Neural cell (in vitro differentiated cells): ENCODE measurements around the gene TRPC4AP. TPM values are rescaled to one million over a fixed set of nuclear protein-coding genes. Genes with fewer than 3 reads are reported as not detected.

Source experiments
- H2AFZ ChIP-seq: fragments of 200-600, 300-800 bp; sonication (generic), shearing (Covaris generic); 2 replicates; pipeline ENCODE4 v1.6.0; 2014; ENCODE audit warnings: low read depth, mild to moderate bottlenecking, antibody characterized with exemption, low read length, moderate library complexity
- H3F3A ChIP-seq: fragments of 200-600 bp; shearing (Covaris generic); 2 replicates; pipeline ENCODE4 v1.6.1; 2016; ENCODE audit warnings: mild to moderate bottlenecking, moderate library complexity, mixed read lengths, antibody characterized with exemption, low read length; ENCODE audit not compliant: insufficient read depth, poor library complexity, severe bottlenecking
- H3K27ac ChIP-seq: fragments of 200-600, 300-800 bp; sonication (generic), shearing (Covaris generic); 2 replicates; pipeline ENCODE4 v1.5.1; 2014; ENCODE audit warnings: mild to moderate bottlenecking, low read length, moderate library complexity
- H3K27me3 ChIP-seq: fragments of 300-800, 200-600 bp; sonication (generic), shearing (Covaris generic); 2 replicates; pipeline ENCODE4 v1.6.0; 2014; ENCODE audit warnings: mild to moderate bottlenecking, low read depth, low read length, moderate library complexity; ENCODE audit not compliant: insufficient read depth
- H3K36me3 ChIP-seq: fragments of 300-800, 200-600 bp; sonication (generic), shearing (Covaris generic); 2 replicates; pipeline ENCODE4 v1.5.1; 2014; ENCODE audit warnings: mild to moderate bottlenecking, antibody characterized with exemption, low read length, moderate library complexity; ENCODE audit not compliant: insufficient read depth
- H3K4me2 ChIP-seq: fragments of 300-800, 200-600 bp; sonication (generic), shearing (Covaris generic); 2 replicates; pipeline ENCODE4 v1.6.0; 2014; ENCODE audit warnings: mild to moderate bottlenecking, low read length
- H3K4me3 ChIP-seq: fragments of 300-800, 200-600 bp; sonication (generic), shearing (Covaris generic); 2 replicates; pipeline ENCODE4 v1.5.1; 2014; ENCODE audit warnings: mild to moderate bottlenecking, low read length, moderate library complexity
- H3K79me2 ChIP-seq: fragments of 200-600 bp; shearing (Covaris generic); replicated peaks from 2 replicates; pipeline ENCODE4 v1.6.0; 2014; ENCODE audit warnings: mild to moderate bottlenecking, low read length, moderate library complexity; ENCODE audit not compliant: insufficient read depth
- H3K9ac ChIP-seq: fragments of 300-800, 200-600 bp; sonication (generic), shearing (Covaris generic); 2 replicates; pipeline ENCODE4 v1.6.1; 2016; ENCODE audit warnings: mild to moderate bottlenecking, low read length, mixed read lengths
- H3K9me2 ChIP-seq: fragments of 200-600 bp; shearing (Covaris generic); 2 replicates; pipeline ENCODE4 v1.6.1; 2016; ENCODE audit warnings: mild to moderate bottlenecking, low read length, mixed read lengths; ENCODE audit not compliant: insufficient read depth
- H3K9me3 ChIP-seq: fragments of 200-600, 300-800 bp; sonication (generic), shearing (Covaris generic); 2 replicates; pipeline ENCODE4 v1.6.1; 2016; ENCODE audit warnings: mild to moderate bottlenecking, mixed run types, low read length, moderate library complexity, mixed read lengths
- H4K20me1 ChIP-seq: fragments of 200-600 bp; shearing (Covaris generic); 2 replicates; pipeline ENCODE4 v1.6.1; 2016; ENCODE audit warnings: mild to moderate bottlenecking, mixed run types; ENCODE audit not compliant: insufficient read depth
- CTCF ChIP-seq: fragments of 450-650 bp; IDR thresholded peaks from 2 replicates; pipeline ENCODE4 v1.5.1; 2014; ENCODE audit warnings: antibody characterized with exemption, mild to moderate bottlenecking, moderate library complexity; ENCODE audit not compliant: poor library complexity, severe bottlenecking
- EP300 ChIP-seq: fragments of 450-650 bp; conservative IDR thresholded peaks from 2 replicates; pipeline ENCODE4 v1.6.1; 2014; ENCODE audit warnings: antibody characterized with exemption, mild to moderate bottlenecking, moderate library complexity; ENCODE audit not compliant: poor library complexity, severe bottlenecking
- EZH2 ChIP-seq: fragments of 200-600, 300-800 bp; shearing (Covaris generic), sonication (generic); IDR thresholded peaks from 2 replicates; pipeline ENCODE4 v1.6.1; 2014; ENCODE audit warnings: antibody characterized with exemption, low read length, borderline replicate concordance, mild to moderate bottlenecking; ENCODE audit not compliant: insufficient read depth, poor library complexity, severe bottlenecking
- MXI1 ChIP-seq: fragments of 450-650 bp; conservative IDR thresholded peaks from 2 replicates; pipeline ENCODE4 v1.6.1; 2014; ENCODE audit warnings: antibody characterized with exemption, mild to moderate bottlenecking; ENCODE audit not compliant: poor library complexity, severe bottlenecking
- POLR2AphosphoS5 ChIP-seq: IDR thresholded peaks from 2 replicates; pipeline ENCODE4 v1.6.1; 2012
- RAD21 ChIP-seq: fragments of 450-650 bp; conservative IDR thresholded peaks from 2 replicates; pipeline ENCODE4 v1.6.1; 2014; ENCODE audit warnings: antibody characterized with exemption, mild to moderate bottlenecking, moderate library complexity
- REST ChIP-seq: IDR thresholded peaks from 2 replicates; pipeline ENCODE4 v1.6.1; 2012; ENCODE audit warnings: borderline replicate concordance
- SMC3 ChIP-seq: fragments of 450-650 bp; conservative IDR thresholded peaks from 2 replicates; pipeline ENCODE4 v1.6.1; 2014; ENCODE audit warnings: antibody characterized with exemption, mild to moderate bottlenecking, moderate library complexity; ENCODE audit not compliant: poor library complexity
- TAF1 ChIP-seq: IDR thresholded peaks from 2 replicates; pipeline ENCODE4 v1.6.1; 2012; ENCODE audit warnings: low read depth
- polyA plus RNA-seq: library from polyadenylated mRNA; depleted of rRNA; stranded (reverse); fragments of >200 nt; gene quantifications from 2 replicates; pipeline ENCODE4 v1.2.3, GENCODE V29; 2014

Gene TRPC4AP
- polyA plus RNA-seq, 1 donor from 2014 or later: 85.9 TPM

- H3K79me2 ChIP-seq: no peaks in the 10 kb centered on the region
- no peak overlapping the region for H3K27ac ChIP-seq
- H3K9me3 ChIP-seq: no peaks in the 10 kb centered on the region
- no peak overlapping the region for H2AFZ ChIP-seq
- no peak overlapping the region for H3K4me2 ChIP-seq
- H3F3A ChIP-seq: no peaks in the 10 kb centered on the region
- H3K4me3 ChIP-seq: no peak overlapping the region
- no peaks in the 10 kb centered on the region for H4K20me1 ChIP-seq
- H3K27me3 ChIP-seq: no peaks in the 10 kb centered on the region
- H3K36me3 ChIP-seq: peaks cover 5% of the 10 kb centered on the region
- H3K9ac ChIP-seq: no peak overlapping the region
- no peak for TF ChIP-seq CTCF
- TF ChIP-seq REST: no peak
- TF ChIP-seq POLR2AphosphoS5: no peak
- no peak for TF ChIP-seq MXI1
- TF ChIP-seq TAF1: no peak
- no peak for TF ChIP-seq EZH2
- TF ChIP-seq SMC3: no peak
- no peak for TF ChIP-seq EP300
- no peak for TF ChIP-seq RAD21
- no peaks in the 10 kb centered on the region for H3K9me2 ChIP-seq
Measured at GRCh38 chr20:35048739-35049138, 43.9 kb downstream of the TRPC4AP start.

- no peak overlapping the region for H2AFZ ChIP-seq
- H3K36me3 ChIP-seq: peaks cover 3% of the 10 kb centered on the region
- no peaks in the 10 kb centered on the region for H3K79me2 ChIP-seq
- no peaks in the 10 kb centered on the region for H4K20me1 ChIP-seq
- no peaks in the 10 kb centered on the region for H3K9me2 ChIP-seq
- H3K9me3 ChIP-seq: no peaks in the 10 kb centered on the region
- no peak overlapping the region for H3K9ac ChIP-seq
- H3K4me3 ChIP-seq: no peak overlapping the region
- no peak overlapping the region for H3K27ac ChIP-seq
- H3K27me3 ChIP-seq: no peaks in the 10 kb centered on the region
- peaks cover 3% of the 10 kb centered on the region for H3F3A ChIP-seq
- no peak for TF ChIP-seq TAF1
- TF ChIP-seq EP300: no peak
- TF ChIP-seq CTCF: no peak
- TF ChIP-seq REST: no peak
- no peak for TF ChIP-seq EZH2
- no peak for TF ChIP-seq MXI1
- H3K4me2 ChIP-seq: no peak overlapping the region
Measured at GRCh38 chr20:35042268-35042667, 50.3 kb downstream of the TRPC4AP start.
